ENCODE data around the gene PDE6C. TPM values are rescaled to one million over a fixed set of nuclear protein-coding genes. Genes with fewer than 3 reads are reported as not detected.

The PDE6C gene
- total RNA-seq, 1 experiment from 2014 or later = not detected

DNA sequence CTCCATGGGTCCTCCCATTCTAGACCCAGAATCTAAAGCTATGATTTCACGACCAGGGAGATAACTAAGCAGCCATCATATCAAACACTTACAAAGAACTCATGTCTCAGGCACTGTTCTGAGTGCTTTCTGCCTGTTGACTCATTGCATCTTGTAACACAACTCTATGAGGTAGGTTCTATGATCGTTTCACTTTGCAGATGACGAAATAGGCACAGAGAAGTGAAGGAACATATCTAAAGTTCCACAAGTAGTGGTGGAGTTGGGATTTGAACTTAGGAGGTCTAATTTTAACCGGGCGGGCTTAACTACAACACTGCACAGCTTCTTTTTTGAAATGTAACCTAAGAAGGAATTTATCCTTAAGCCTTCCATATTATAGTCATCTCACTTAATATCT lies 14.2 kb upstream of the PDE6C start:
- in situ Hi-C loops (cut with HindIII; ENCODE audit: low pct_unique_long_range_greater_than_20kb, low sequenced_read_pairs) (no loop called here), intact Hi-C loops (cut with micrococcal nuclease; ENCODE audit: unreplicated experiment) (no loop called here)
- DNase-seq (ENCODE audit: low read depth, low spot score) = no peak

GRCh38 chr10:93599335-93599734 lies 13.0 kb upstream of the PDE6C start:
- no peak for ATAC-seq
- no peak for TF ChIP-seq REST (IDR thresholded peaks at IDR 0.05; ENCODE audit: insufficient read depth in 1 of 2, low read depth in 2 of 2, low read length in 1 of 2)
- no peak for TF ChIP-seq CTCF (IDR thresholded peaks at IDR 0.05)
- TF ChIP-seq TCF7L2 (IDR thresholded peaks at IDR 0.05; ENCODE audit: low read depth, low read length) = no peak
- no peak for TF ChIP-seq SIN3A (IDR thresholded peaks at IDR 0.05; ENCODE audit: borderline replicate concordance, insufficient read depth, low read depth, low read length)
- TF ChIP-seq POLR2AphosphoS5 (IDR thresholded peaks at IDR 0.05; ENCODE audit: low read depth, low read length) = no peak
- Histone ChIP-seq H3K4me3 (ENCODE audit: low read depth in 2 of 2, low read length in 2 of 2) (no peak overlapping the region), H3K36me3 (ENCODE audit: control insufficient read depth, insufficient read depth, low read length) (no peaks in the 10 kb centered on the region), H3K9me3 (ENCODE audit: control insufficient read depth, insufficient read depth, low read depth, low read length) (no peaks in the 10 kb centered on the region), H3K4me1 (ENCODE audit: control insufficient read depth, insufficient read depth, low read length) (no peaks in the 10 kb centered on the region), H3K27me3 (ENCODE audit: control insufficient read depth, insufficient read depth, low read length) (peaks cover 27% of the 10 kb centered on the region), H3K27ac (ENCODE audit: low read length) (no peak overlapping the region)
- intact Hi-C loops (cut with micrococcal nuclease; ENCODE audit: unreplicated experiment) = no loop called here
- no TSS peak for BruUV-seq (replicated peaks)
- in situ Hi-C loops (cut with HindIII; ENCODE audit: low pct_unique_long_range_greater_than_20kb, low sequenced_read_pairs) = no loop called here
- ChIA-PET POLR2A (no interaction called here), CTCF (no interaction called here)
- DNase-seq (ENCODE audit: low read depth, low spot score) = no peak

More for the DNA sequence above, 14.2 kb upstream of the PDE6C start:
- no TSS peak for BruUV-seq (replicated peaks)
- POLR2A ChIA-PET = no interaction called here
- no peak for ATAC-seq
- TF ChIP-seq POLR2AphosphoS5 (IDR thresholded peaks at IDR 0.05; ENCODE audit: low read depth, low read length) = no peak
- TF ChIP-seq REST (IDR thresholded peaks at IDR 0.05; ENCODE audit: insufficient read depth in 1 of 2, low read depth in 2 of 2, low read length in 1 of 2) = no peak
- TF ChIP-seq TCF7L2 (IDR thresholded peaks at IDR 0.05; ENCODE audit: low read depth, low read length) = no peak
- no peak for TF ChIP-seq CTCF (IDR thresholded peaks at IDR 0.05)
- no peak for TF ChIP-seq SIN3A (IDR thresholded peaks at IDR 0.05; ENCODE audit: borderline replicate concordance, insufficient read depth, low read depth, low read length)
- Histone ChIP-seq H3K4me3 (ENCODE audit: low read depth in 2 of 2, low read length in 2 of 2) (no peak overlapping the region), H3K4me1 (ENCODE audit: control insufficient read depth, insufficient read depth, low read length) (no peaks in the 10 kb centered on the region), H3K27ac (ENCODE audit: low read length) (no peak overlapping the region), H3K36me3 (ENCODE audit: control insufficient read depth, insufficient read depth, low read length) (no peaks in the 10 kb centered on the region), H3K9me3 (ENCODE audit: control insufficient read depth, insufficient read depth, low read depth, low read length) (no peaks in the 10 kb centered on the region), H3K27me3 (ENCODE audit: control insufficient read depth, insufficient read depth, low read length) (peaks cover 16% of the 10 kb centered on the region)
- CTCF ChIA-PET = interaction anchor here (1.0 kb wide), 1 partner anchor 43 kb away, joined by 5 read pairs; no protein-coding TSS in a partner anchor

Measured in Panc1 (cell line).